Activated naive CD8-positive, alpha-beta T cell treated with anti-CD3 and anti-CD28 coated beads, Interleukin-2, amount 10 ng/mL, durations not matched to agents 7 days and 5 days (primary cell): ENCODE results near the gene TUBGCP6. TPM values are rescaled to one million over a fixed set of nuclear protein-coding genes. Genes with fewer than 3 reads are reported as not detected.

Experiments
- ATAC-seq: fragments of 150-1000 bp; cut with Tn5 transposase; one replicate; pipeline ENCODE4 v1.10.0; 2021; ENCODE audit warnings: low read depth, moderate library complexity
- POLR2A ChIA-PET: fragments of 350-600 bp; sonication (Branson Sonifier 250); formaldehyde crosslinking; loops from one replicate; lab custom pipeline; 2021; ENCODE audit warnings: antibody characterized with exemption; lab: Charles Lee
- DNase-seq: peaks from one replicate; pipeline ENCODE4 v3.0.0; 2021
- H3K27ac Mint-ChIP-seq: one replicate; pipeline ENCODE4 v1.8.0; 2022; ENCODE audit warnings: mild to moderate bottlenecking, mixed read lengths
- H3K27me3 Mint-ChIP-seq: one replicate; pipeline ENCODE4 v1.8.0; 2022; ENCODE audit warnings: mild to moderate bottlenecking, moderate library complexity, mixed read lengths
- H3K36me3 Mint-ChIP-seq: one replicate; pipeline ENCODE4 v1.8.0; 2021; ENCODE audit warnings: mild to moderate bottlenecking, mixed read lengths
- H3K4me1 Mint-ChIP-seq: one replicate; pipeline ENCODE4 v1.8.0; 2021; ENCODE audit warnings: mixed read lengths
- H3K4me3 Mint-ChIP-seq: one replicate; pipeline ENCODE4 v1.8.0; 2022; ENCODE audit warnings: mild to moderate bottlenecking, moderate library complexity, mixed read lengths
- H3K9me3 Mint-ChIP-seq: one replicate; pipeline ENCODE4 v1.8.0; 2021; ENCODE audit warnings: mixed read lengths
- total RNA-seq, 2 experiments: library from RNA; stranded (reverse); gene quantifications; one replicate each; pipeline ENCODE4 v1.2.3, GENCODE V29; 2021

Gene TUBGCP6
- total RNA-seq, 2 experiments from 2014 or later = 92.2 to 94.5 TPM

GRCh38 chr22:50200461-50201190 is 44.2 kb downstream of the TUBGCP6 start, which contains the start of gene SELENOO:
SELENOO (plus strand) TSS chr22:50201011; CDS start chr22:50201037, 26 bp downstream.
- Mint-ChIP-seq H3K9me3 (no peaks in the 10 kb centered on the region), H3K27ac (peak within 1 kb of the TSS; percentile 72), H3K36me3 (peaks cover 14% of the 10 kb centered on the region), H3K4me3 (peak within 1 kb of the TSS; percentile 88), H3K27me3 (no peaks in the 10 kb centered on the region), H3K4me1 (peaks cover 17% of the 10 kb centered on the region)
- ATAC-seq = peak; percentile 89
- POLR2A ChIA-PET = interaction anchor here (1.2 to 1.8 kb wide), 4 partner anchors 9 to 14 kb away, joined by 3 to 23 read pairs (median 9); no protein-coding TSS in a partner anchor
- peak; percentile 93 for DNase-seq

DNA sequence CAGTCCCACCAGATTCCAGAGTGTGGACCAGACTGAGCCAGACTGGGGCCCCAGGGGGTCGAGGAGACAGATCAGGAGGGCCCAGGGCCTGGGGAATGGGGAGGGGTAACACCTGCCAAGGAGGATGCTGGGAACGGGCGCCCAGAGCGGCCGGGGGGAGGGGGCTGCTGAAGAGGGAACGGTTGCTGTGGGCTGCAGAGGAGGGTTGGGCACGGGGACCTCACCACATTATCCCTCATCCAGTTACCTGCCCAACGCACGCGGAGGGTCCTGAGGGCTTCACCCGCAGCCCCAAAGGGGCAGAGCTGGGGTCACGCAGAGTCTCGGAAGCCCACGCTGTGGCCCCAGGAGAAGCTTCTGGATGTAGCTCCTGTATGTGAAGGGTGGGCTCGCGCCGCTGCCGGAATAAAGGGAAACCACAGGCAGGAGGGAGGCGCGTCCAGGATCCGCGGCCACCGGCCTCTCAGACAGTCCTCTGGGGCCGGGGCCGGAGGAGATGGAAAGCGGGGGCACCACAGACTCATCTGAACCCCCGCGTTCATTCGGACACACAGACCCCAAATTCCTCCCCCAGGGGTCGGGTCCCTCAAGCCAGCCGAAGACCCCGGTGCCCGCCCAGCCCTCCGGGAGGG is 44.9 kb downstream of the TUBGCP6 start:
- peaks cover 14% of the 10 kb centered on the region for H3K36me3 Mint-ChIP-seq
- ATAC-seq (peak; percentile 3), DNase-seq (no peak)
- H3K27ac Mint-ChIP-seq = peak overlapping the region; percentile 65
- H3K4me1 Mint-ChIP-seq = peaks cover 17% of the 10 kb centered on the region
- POLR2A ChIA-PET = interaction anchor here (0.5 to 1.8 kb wide), 2 partner anchors 9 to 365 kb away, joined by 4 to 14 read pairs; no protein-coding TSS in a partner anchor
- H3K4me3 Mint-ChIP-seq = peak overlapping the region; percentile 70
- H3K9me3 Mint-ChIP-seq = no peaks in the 10 kb centered on the region
- H3K27me3 Mint-ChIP-seq = no peaks in the 10 kb centered on the region

GRCh38 chr22:50199251-50199721 is 45.5 kb downstream of the TUBGCP6 start:
- ATAC-seq (no peak), DNase-seq (no peak)
- POLR2A ChIA-PET = interaction anchor here (0.5 to 1.8 kb wide), 2 partner anchors 8 to 365 kb away, joined by 4 to 14 read pairs; no protein-coding TSS in a partner anchor
- Mint-ChIP-seq H3K27me3 (no peaks in the 10 kb centered on the region), H3K36me3 (peaks cover 14% of the 10 kb centered on the region), H3K4me3 (peak overlapping the region; percentile 70), H3K9me3 (no peaks in the 10 kb centered on the region), H3K27ac (peak overlapping the region; percentile 61), H3K4me1 (peaks cover 14% of the 10 kb centered on the region)

DNA sequence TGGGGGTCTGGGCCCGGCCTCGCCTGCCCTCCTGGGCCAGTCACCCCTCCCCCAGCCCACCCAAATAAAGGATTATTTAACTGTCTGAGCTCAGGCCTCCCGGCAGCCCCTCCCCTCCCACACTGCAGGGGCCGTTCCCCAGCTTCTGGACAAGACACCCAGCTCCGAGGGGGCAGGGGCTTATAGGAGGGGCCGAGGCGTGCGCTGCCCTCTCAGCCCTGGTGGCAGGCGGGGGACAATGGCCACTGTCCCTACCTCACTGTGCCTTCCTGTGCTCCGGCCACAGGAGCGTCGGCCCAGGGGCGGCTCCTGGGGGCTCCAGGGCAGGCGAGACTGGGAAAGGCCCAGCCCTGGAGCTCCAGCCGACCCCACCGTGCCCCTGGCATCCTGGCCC is 46.2 kb downstream of the TUBGCP6 start:
- H3K9me3 Mint-ChIP-seq = no peaks in the 10 kb centered on the region
- no peak overlapping the region for H3K4me3 Mint-ChIP-seq
- no peak for DNase-seq
- ATAC-seq = no peak
- peaks cover 9% of the 10 kb centered on the region for H3K36me3 Mint-ChIP-seq
- peaks cover 12% of the 10 kb centered on the region for H3K4me1 Mint-ChIP-seq
- POLR2A ChIA-PET = interaction anchor here (1.8 kb wide), 1 partner anchor 8 kb away, joined by 14 read pairs; no protein-coding TSS in a partner anchor
- no peaks in the 10 kb centered on the region for H3K27me3 Mint-ChIP-seq
- no peak overlapping the region for H3K27ac Mint-ChIP-seq

DNA sequence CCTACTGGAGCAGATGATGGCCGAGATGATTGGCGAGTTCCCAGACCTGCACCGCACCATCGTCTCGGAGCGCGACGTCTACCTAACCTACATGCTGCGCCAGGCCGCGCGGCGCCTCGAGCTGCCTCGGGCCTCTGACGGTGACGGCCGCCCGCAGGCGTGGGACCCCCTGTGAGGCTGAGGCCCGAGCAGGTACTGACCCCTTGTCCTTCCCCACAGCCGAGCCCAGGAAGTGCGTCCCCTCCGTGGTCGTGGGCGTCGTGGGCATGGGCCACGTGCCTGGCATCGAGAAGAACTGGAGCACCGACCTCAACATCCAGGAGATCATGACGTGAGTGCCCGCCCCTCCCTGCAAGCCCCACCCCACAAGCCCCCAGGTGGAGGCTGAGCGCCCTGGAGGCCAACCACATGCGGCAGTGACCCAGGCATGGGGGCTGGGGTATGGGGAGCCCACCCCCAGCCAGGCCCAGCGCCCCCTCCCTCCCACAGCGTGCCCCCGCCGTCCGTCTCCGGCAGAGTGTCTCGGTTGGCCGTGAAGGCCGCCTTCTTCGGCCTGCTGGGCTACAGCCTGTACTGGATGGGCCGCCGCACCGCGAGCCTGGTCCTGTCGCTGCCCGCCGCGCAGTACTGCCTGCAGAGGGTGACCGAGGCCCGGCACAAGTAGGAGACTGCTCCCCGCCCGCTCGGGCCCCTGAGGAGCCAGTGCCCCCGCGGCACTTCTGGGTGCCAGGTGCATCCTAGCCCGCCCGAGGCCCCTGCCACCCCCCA is 46.8 kb downstream of the TUBGCP6 start:
- H3K36me3 Mint-ChIP-seq = peaks cover 3% of the 10 kb centered on the region
- H3K9me3 Mint-ChIP-seq = no peaks in the 10 kb centered on the region
- POLR2A ChIA-PET = no interaction called here
- peaks cover 12% of the 10 kb centered on the region for H3K4me1 Mint-ChIP-seq
- H3K27ac Mint-ChIP-seq = no peak overlapping the region
- no peaks in the 10 kb centered on the region for H3K27me3 Mint-ChIP-seq
- no peak for DNase-seq
- H3K4me3 Mint-ChIP-seq = no peak overlapping the region
- ATAC-seq = no peak

GRCh38 chr22:50197000-50197800 is 47.6 kb downstream of the TUBGCP6 start:
- Mint-ChIP-seq H3K9me3 (no peaks in the 10 kb centered on the region), H3K4me1 (peaks cover 13% of the 10 kb centered on the region), H3K4me3 (no peak overlapping the region), H3K27ac (no peak overlapping the region), H3K36me3 (peaks cover 1% of the 10 kb centered on the region), H3K27me3 (no peaks in the 10 kb centered on the region)
- no peak for ATAC-seq
- DNase-seq = no peak
- POLR2A ChIA-PET = no interaction called here

DNA sequence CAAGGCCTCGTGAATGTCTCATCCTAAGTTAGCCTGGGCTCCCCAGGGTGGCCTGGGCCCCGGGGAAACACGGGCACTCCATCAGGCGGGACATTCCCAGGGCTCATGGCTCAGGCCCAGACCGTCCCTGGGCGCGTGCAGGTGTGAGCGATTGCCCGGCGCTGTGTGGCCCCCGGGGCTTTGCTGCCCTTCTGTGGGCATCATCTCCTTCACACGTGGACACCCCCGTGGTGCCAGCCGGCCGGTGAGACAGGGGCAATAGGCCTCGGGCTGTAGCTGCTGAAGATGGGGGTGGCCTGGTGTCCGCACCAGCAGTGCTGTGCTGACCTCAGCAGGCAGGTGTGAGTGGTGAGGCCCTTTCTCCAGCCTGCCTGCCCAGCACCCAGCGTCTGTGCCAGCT is 48.6 kb downstream of the TUBGCP6 start:
- ATAC-seq (no peak), DNase-seq (no peak)
- no peaks in the 10 kb centered on the region for H3K27me3 Mint-ChIP-seq
- H3K27ac Mint-ChIP-seq = no peak overlapping the region
- POLR2A ChIA-PET = no interaction called here
- no peaks in the 10 kb centered on the region for H3K9me3 Mint-ChIP-seq
- peaks cover 18% of the 10 kb centered on the region for H3K4me1 Mint-ChIP-seq
- H3K36me3 Mint-ChIP-seq = peaks cover 1% of the 10 kb centered on the region
- H3K4me3 Mint-ChIP-seq = no peak overlapping the region

GRCh38 chr22:50194037-50194805 is 50.6 kb downstream of the TUBGCP6 start:
- no peaks in the 10 kb centered on the region for H3K27me3 Mint-ChIP-seq
- H3K27ac Mint-ChIP-seq = no peak overlapping the region
- H3K4me3 Mint-ChIP-seq = no peak overlapping the region
- H3K9me3 Mint-ChIP-seq = no peaks in the 10 kb centered on the region
- H3K4me1 Mint-ChIP-seq = peaks cover 21% of the 10 kb centered on the region
- DNase-seq (no peak), ATAC-seq (no peak)
- POLR2A ChIA-PET = no interaction called here
- no peaks in the 10 kb centered on the region for H3K36me3 Mint-ChIP-seq

GRCh38 chr22:50193621-50194020 is 51.2 kb downstream of the TUBGCP6 start:
- Mint-ChIP-seq H3K27ac (no peak overlapping the region), H3K27me3 (no peaks in the 10 kb centered on the region), H3K4me3 (no peak overlapping the region), H3K9me3 (no peaks in the 10 kb centered on the region), H3K4me1 (peaks cover 21% of the 10 kb centered on the region), H3K36me3 (no peaks in the 10 kb centered on the region)
- ATAC-seq = no peak
- no peak for DNase-seq
- POLR2A ChIA-PET = no interaction called here

DNA sequence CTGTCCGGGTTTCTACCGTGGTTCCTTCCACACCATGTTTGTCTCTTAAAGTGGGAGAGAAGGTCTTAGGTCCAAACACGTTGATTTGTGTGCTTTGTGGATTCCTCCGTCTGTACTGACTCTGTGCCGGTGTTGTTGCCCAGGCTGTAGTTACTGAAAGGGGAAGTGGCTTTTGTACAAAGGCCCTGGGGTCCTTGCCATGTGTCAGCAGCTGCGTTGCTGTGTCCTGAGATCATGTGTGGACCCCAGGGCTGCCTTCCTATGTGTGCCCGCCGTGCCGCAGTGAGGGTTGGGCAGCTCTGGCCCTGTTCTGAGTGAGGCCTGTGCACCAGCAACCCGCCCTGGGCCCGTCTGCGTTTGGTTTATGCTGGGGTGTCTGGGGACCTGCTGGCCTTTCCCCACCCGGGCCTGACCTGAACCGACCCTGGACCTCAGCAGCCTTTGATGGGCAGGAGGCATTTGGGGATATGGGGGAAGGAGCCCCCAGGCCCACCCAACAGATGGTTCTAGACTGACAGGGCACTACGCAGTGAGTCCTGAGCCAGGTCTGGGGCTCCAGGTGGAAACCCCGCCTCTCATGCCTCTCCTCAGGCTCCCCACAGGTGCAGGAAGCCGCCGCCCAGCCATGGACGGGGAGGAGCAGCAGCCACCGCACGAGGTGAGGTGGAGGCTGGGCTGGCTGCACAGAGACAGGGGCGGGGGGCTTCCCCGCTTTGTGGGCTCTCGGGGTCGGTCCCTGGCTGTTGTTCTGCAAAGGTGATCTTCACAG is 52.2 kb downstream of the TUBGCP6 start:
- H3K27ac Mint-ChIP-seq = peak overlapping the region; percentile 98
- H3K4me1 Mint-ChIP-seq = peaks cover 26% of the 10 kb centered on the region
- no peaks in the 10 kb centered on the region for H3K9me3 Mint-ChIP-seq
- H3K27me3 Mint-ChIP-seq = no peaks in the 10 kb centered on the region
- DNase-seq = peak; percentile 65
- POLR2A ChIA-PET = interaction anchor here (0.6 to 3.1 kb wide), 4 partner anchors 9 to 330 kb away, joined by 3 to 23 read pairs (median 8); partner anchors contain the start of genes SELENOO and TUBGCP6
- no peaks in the 10 kb centered on the region for H3K36me3 Mint-ChIP-seq
- H3K4me3 Mint-ChIP-seq = peak overlapping the region; percentile 95
- peak; percentile 15 for ATAC-seq
